ENCODE measurements around the gene SCAF4.

SCAF4 gene

DNA sequence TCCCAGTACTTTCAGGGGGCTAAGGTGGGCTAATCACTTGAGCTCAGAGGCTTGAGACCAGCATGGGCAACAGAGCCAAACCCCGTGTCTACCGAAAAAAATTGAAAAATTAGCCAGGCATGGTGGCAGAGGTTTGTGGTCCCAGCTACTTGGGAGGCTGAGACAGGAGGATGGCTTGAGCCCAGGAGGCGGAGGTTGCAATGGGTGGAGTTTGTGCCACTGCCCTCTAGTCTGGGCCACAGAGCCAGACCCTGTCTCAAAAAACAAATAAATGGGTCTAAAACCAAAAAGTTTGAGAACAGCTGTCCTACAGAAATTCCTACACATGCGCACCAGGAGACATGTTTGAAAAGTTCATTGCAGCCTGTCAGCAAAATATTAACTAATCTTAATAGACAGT is 5.5 kb downstream of the SCAF4 start:
- Histone ChIP-seq H3K27me3 (ENCODE audit: low read depth, low read length) (no peaks in the 10 kb centered on the region), H3K9ac (ENCODE audit: low read length) (no peak overlapping the region), H3K4me1 (ENCODE audit: low read length) (peaks cover 20% of the 10 kb centered on the region), H3K9me3 (ENCODE audit: insufficient read depth, low read length) (no peaks in the 10 kb centered on the region), H3K79me2 (ENCODE audit: low read length) (peaks cover 100% of the 10 kb centered on the region), H3K27ac (ENCODE audit: low read length) (no peak overlapping the region), H2AFZ (ENCODE audit: low read depth, low read length) (no peak overlapping the region), H4K20me1 (ENCODE audit: insufficient read depth, low read length) (peaks cover 91% of the 10 kb centered on the region), H3K4me3 (ENCODE audit: low read length) (no peak overlapping the region), H3K36me3 (replicated peaks; ENCODE audit: low read depth, low read length) (peaks cover 11% of the 10 kb centered on the region), H3K4me2 (ENCODE audit: low read length) (no peak overlapping the region)
- TF ChIP-seq, protein P1, sequence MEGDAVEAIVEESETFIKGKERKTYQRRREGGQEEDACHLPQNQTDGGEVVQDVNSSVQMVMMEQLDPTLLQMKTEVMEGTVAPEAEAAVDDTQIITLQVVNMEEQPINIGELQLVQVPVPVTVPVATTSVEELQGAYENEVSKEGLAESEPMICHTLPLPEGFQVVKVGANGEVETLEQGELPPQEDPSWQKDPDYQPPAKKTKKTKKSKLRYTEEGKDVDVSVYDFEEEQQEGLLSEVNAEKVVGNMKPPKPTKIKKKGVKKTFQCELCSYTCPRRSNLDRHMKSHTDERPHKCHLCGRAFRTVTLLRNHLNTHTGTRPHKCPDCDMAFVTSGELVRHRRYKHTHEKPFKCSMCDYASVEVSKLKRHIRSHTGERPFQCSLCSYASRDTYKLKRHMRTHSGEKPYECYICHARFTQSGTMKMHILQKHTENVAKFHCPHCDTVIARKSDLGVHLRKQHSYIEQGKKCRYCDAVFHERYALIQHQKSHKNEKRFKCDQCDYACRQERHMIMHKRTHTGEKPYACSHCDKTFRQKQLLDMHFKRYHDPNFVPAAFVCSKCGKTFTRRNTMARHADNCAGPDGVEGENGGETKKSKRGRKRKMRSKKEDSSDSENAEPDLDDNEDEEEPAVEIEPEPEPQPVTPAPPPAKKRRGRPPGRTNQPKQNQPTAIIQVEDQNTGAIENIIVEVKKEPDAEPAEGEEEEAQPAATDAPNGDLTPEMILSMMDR (IDR thresholded peaks at IDR 0.05; ENCODE audit: low read depth, low read length), result no peak
- TF ChIP-seq EZH2phosphoT487 (IDR thresholded peaks at IDR 0.05; ENCODE audit: low read depth), result no peak

- Histone ChIP-seq H3K79me2 (ENCODE audit: low read length) (peaks cover 100% of the 10 kb centered on the region), H3K9me3 (ENCODE audit: insufficient read depth, low read length) (no peaks in the 10 kb centered on the region), H3K4me2 (ENCODE audit: low read length) (no peak overlapping the region), H3K27me3 (ENCODE audit: low read depth, low read length) (no peaks in the 10 kb centered on the region), H3K4me1 (ENCODE audit: low read length) (peaks cover 23% of the 10 kb centered on the region), H3K9ac (ENCODE audit: low read length) (no peak overlapping the region), H2AFZ (ENCODE audit: low read depth, low read length) (no peak overlapping the region), H3K27ac (ENCODE audit: low read length) (no peak overlapping the region), H3K4me3 (ENCODE audit: low read length) (no peak overlapping the region), H3K36me3 (replicated peaks; ENCODE audit: low read depth, low read length) (peaks cover 11% of the 10 kb centered on the region), H4K20me1 (ENCODE audit: insufficient read depth, low read length) (peaks cover 95% of the 10 kb centered on the region)
- TF ChIP-seq EZH2phosphoT487 (IDR thresholded peaks at IDR 0.05; ENCODE audit: low read depth), result no peak
- TF ChIP-seq, protein P1 (IDR thresholded peaks at IDR 0.05; ENCODE audit: low read depth, low read length), result no peak
Measured at GRCh38 chr21:31725202-31725839, 6.6 kb downstream of the SCAF4 start.

DNA sequence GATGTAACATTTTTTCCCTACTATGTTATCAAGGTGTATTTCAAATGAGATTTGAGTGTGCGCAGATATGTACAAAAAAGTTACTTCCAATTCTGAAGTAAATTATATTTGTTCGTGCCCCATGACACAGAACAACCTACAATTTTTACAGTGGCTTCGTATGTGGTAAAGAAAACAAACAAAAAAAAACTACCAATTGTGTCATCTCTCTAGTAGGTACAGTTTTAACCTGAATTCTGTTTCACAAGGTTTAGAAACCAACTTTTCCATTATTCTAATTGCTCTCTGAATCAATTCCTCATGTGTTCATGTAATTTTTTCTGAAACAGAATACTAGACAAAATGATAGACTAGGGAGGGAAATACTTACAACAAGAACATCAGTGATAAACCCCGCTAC is 7.4 kb downstream of the SCAF4 start:
- TF ChIP-seq, protein P1 (IDR thresholded peaks at IDR 0.05; ENCODE audit: low read depth, low read length), result no peak
- no peak for TF ChIP-seq EZH2phosphoT487 (IDR thresholded peaks at IDR 0.05; ENCODE audit: low read depth)
- Histone ChIP-seq H3K9ac (ENCODE audit: low read length) (no peak overlapping the region), H2AFZ (ENCODE audit: low read depth, low read length) (no peak overlapping the region), H3K4me2 (ENCODE audit: low read length) (no peak overlapping the region), H3K36me3 (replicated peaks; ENCODE audit: low read depth, low read length) (peaks cover 11% of the 10 kb centered on the region), H3K9me3 (ENCODE audit: insufficient read depth, low read length) (no peaks in the 10 kb centered on the region), H3K27me3 (ENCODE audit: low read depth, low read length) (no peaks in the 10 kb centered on the region), H3K4me3 (ENCODE audit: low read length) (no peak overlapping the region), H3K4me1 (ENCODE audit: low read length) (peaks cover 15% of the 10 kb centered on the region), H3K79me2 (ENCODE audit: low read length) (peaks cover 100% of the 10 kb centered on the region), H4K20me1 (ENCODE audit: insufficient read depth, low read length) (peaks cover 95% of the 10 kb centered on the region), H3K27ac (ENCODE audit: low read length) (no peak overlapping the region)

- H3K4me1 ChIP-seq (ENCODE audit: low read length), result peaks cover 7% of the 10 kb centered on the region; the same call in 1 of the 2 replicates
- H4K20me1 ChIP-seq (ENCODE audit: insufficient read depth, low read length), result peaks cover 90% of the 10 kb centered on the region
- H3K4me3 ChIP-seq (ENCODE audit: low read length), result no peak overlapping the region
Measured at GRCh38 chr21:31721381-31721780, 10.5 kb downstream of the SCAF4 start.

More at GRCh38 chr21:31721381-31721780, 10.5 kb downstream of the SCAF4 start:
- no peak overlapping the region for H3K27ac ChIP-seq (ENCODE audit: low read length)
- no peak overlapping the region for H2AFZ ChIP-seq (ENCODE audit: low read depth, low read length)
- peaks cover 4% of the 10 kb centered on the region for H3K36me3 ChIP-seq (replicated peaks; ENCODE audit: low read depth, low read length)
- no peak overlapping the region for H3K9ac ChIP-seq (ENCODE audit: low read length)
- TF ChIP-seq, protein P1 (IDR thresholded peaks at IDR 0.05; ENCODE audit: low read depth, low read length), result no peak
- no peak for TF ChIP-seq EZH2phosphoT487 (IDR thresholded peaks at IDR 0.05; ENCODE audit: low read depth)
- no peaks in the 10 kb centered on the region for H3K27me3 ChIP-seq (ENCODE audit: low read depth, low read length)
- no peaks in the 10 kb centered on the region for H3K9me3 ChIP-seq (ENCODE audit: insufficient read depth, low read length)
- H3K4me2 ChIP-seq (ENCODE audit: low read length), result no peak overlapping the region
- H3K79me2 ChIP-seq (ENCODE audit: low read length), result peaks cover 98% of the 10 kb centered on the region

Data from OCI-LY3 (cell line).